Measurements from ENCODE around the gene GRID2.
"Not testable (repeated sequence)": the region's sequence is repeated elsewhere in the genome, so short reads cannot be mapped to it uniquely, and the experiment has no call there.

Gene GRID2

GRCh38 chr4:92444143-92444843 is 140.5 kb downstream of the GRID2 start:
- DNase-seq = not testable (repeated sequence)

DNA sequence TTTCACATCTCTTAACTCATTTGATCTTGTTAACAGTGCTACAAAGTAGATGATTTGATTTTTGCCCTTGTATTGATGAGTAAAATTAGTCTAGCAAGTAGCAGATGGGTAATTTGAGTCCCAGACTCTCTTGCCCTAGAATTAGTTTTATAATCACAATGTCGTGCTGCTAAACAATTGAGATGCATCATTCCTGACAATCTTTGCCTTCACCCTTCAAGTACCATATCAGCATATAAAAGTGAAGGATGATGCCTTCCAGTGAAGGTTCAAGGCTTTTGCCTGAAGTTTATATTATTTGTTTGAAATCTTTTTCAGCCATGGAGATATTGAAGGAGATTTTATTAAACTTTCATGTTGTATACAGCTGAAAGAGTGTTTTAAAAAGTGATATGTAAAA is 141.4 kb downstream of the GRID2 start:
- DNase-seq = no peak

- no peak for DNase-seq
These were observed 143.6 kb downstream of the GRID2 start for GRCh38 chr4:92447255-92447905.

GRCh38 chr4:92448176-92448575 is 144.4 kb downstream of the GRID2 start:
- DNase-seq = not testable (repeated sequence)

GRCh38 chr4:92450694-92451093 is 146.9 kb downstream of the GRID2 start:
- no peak for DNase-seq

- DNase-seq = no peak
These were observed 148.0 kb downstream of the GRID2 start for GRCh38 chr4:92451782-92452181.

- DNase-seq = not testable (repeated sequence)
These were observed 148.6 kb downstream of the GRID2 start for GRCh38 chr4:92452383-92452782.

- DNase-seq = no peak
These were observed 151.6 kb downstream of the GRID2 start for GRCh38 chr4:92455329-92455839.

DNA sequence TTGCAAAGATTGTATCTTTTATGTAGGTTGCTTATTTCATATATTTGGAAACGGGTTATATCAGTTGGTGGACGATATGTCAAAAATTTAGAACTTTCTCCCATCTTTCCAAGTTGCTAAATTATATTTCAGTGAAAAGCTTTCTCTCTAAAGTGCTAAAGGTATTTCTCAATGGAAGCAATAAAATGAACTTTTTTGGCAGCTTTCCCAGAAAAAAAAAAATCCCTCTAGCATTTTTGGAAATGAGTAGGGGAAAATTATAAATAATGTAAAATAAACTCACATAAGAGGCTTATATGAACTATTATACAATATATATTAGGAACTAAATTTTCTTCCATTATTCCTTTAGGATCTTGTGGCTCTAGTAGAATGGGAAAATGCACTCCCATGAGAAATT is 152.2 kb downstream of the GRID2 start:
- DNase-seq = no peak

DNA sequence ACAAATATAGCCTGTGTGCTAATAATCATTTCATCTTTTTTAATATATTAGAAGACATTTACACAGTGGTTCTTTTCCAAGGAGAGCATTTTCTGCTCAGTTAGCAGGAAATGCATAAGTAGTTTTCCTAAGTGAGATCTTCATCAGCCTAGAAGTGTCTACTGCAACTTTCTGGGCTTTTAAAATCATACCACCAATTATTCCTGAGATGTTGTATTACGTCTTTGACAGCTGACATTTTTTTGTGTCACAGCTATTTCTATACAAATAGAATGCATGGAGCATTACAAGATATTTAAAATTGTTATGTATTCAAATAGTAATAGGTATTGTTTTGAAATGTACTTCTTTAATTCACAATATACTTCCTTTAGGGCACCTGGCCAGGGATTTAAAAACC is 158.0 kb downstream of the GRID2 start:
- no peak for DNase-seq

DNA sequence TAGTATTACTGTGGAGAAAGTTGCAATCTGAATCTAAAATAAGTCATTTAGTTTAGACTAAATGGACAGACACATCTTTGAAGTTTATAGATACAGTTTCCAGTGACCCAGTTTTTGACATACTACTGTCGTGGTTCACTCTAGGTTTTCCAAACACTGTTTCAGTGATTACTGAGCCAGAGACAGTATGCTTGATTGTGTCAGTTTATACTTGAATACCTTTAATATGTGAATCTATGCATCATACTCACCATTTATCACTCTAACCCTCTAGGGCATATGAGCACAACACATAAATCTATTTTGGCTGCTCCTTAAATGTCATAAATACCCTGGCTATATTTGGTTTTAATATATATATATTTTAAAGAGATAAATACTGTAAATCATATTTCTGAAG is 173.5 kb downstream of the GRID2 start:
- DNase-seq = no peak

DNA sequence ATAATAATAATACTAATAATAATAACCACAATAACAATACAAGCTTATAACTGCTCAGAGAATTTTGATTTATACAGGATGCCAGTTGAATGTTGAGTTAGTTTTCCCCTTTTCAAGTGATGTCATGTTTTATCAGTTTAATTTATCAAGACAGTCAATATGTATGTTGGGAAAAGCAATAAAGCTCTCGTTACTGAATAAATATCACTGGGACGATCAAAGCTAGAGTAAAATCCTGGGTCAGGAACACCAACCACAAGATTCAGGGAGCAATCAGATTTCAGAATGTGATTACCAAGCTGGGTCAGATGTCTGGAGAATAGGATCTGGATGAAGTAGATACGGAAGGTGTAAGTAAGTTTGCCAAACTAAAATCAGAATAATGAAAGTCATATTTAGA is 179.6 kb downstream of the GRID2 start:
- DNase-seq = no peak

DNA sequence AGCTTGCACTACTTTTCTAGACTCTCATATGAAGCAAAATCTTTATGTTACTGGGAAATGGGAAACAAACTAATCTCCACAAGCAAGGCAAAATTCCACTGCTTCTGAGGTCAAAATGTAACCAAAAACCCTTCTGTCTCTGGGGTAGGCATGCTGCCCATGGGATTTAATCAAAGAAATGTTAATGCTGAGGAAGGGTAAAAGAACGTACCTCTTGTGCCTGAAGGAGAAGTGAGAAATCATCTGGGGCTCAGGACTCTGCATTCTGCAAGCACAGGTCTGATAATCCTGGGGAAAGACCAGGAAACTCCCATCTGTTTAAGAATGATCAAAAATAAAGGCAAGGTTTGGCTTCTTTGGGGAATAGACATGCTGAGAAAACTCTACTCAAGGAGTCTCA is 184.7 kb downstream of the GRID2 start:
- no peak for DNase-seq

- DNase-seq = no peak
These were observed 193.4 kb downstream of the GRID2 start for GRCh38 chr4:92497141-92497540.

DNA sequence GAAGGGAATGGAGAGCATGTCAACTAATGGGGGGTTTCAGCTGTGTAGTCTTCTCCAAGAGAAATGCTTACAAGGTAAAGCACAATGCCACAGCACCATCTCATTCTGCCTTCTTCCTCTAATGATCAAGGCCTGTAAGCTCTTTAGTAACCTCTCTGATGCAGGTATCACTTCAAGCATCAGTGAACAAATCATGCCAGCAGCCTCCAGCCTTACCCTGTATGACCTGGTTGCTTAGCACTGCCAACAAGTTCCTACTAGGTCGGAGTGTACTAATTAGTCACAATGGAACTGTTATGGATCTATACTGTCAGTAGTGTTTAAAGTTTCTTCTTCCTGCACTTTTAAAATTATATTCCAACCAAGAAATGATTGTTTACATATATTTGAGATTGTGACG is 197.7 kb downstream of the GRID2 start:
- no peak for DNase-seq

- DNase-seq = no peak
These were observed 203.2 kb downstream of the GRID2 start for GRCh38 chr4:92506933-92507332.

GRCh38 chr4:92514627-92515026 is 210.9 kb downstream of the GRID2 start:
- no peak for DNase-seq

- no peak for DNase-seq
These were observed 212.7 kb downstream of the GRID2 start for GRCh38 chr4:92516450-92516849.

DNA sequence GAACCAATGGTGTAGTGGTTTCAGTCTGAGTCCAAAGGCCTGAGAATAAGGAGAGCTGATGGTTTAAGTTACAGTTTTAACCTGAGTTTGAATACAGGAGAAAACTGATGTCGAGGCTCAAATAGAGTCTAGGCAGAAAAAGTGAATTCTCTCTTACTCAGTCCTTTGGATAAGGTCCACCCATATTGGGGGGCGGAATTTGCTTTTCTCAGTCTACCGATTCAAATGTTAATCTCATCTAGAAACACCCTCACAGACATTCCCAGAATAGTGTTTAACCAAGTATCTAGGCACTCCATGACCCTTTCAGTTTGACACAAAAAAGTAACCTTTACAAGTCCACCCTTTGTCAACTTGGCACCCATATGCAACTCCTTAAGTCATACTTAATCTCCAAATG is 216.0 kb downstream of the GRID2 start:
- DNase-seq = no peak

GRCh38 chr4:92520563-92520962 is 216.8 kb downstream of the GRID2 start:
- DNase-seq = no peak

DNA sequence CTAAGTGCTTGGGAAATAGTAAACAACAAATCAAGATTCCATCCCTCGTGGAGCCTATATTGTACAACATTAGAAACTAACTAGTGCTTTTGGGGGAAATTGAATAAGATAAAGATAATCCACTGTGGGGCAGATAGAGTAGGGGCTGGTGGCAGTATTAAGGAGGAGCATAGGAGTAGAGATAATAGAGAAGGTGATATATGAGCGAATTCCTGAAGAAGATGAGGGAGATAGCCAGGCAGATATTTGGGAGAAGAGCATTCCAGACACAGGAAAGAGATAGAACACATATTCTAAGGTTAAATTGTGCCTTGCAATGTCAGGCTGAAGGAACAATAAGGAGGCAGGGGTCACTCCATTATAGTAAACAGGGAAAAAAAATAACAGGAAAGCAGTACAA is 218.2 kb downstream of the GRID2 start:
- DNase-seq = no peak

DNA sequence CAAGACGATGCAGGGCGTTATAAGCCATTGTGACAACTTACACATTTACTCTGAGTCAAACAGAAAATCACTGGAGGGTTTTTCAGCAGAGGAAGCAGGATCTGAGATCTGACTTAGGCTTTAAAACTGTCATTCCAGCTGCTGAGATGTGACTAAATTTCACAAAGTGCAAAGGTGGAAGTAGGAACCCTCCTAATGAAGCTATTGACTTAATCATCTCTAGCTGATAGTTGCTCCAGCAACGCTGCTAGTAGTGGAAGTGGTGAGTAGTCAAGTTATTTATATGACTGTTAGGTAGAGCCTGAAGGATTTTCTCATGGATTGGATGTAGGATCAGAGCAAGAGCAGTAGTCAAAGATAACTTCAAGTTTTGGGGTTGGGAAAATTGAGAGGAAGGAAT is 218.6 kb downstream of the GRID2 start:
- DNase-seq = no peak

- DNase-seq = no peak
These were observed 220.4 kb downstream of the GRID2 start for GRCh38 chr4:92524131-92524530.

GRCh38 chr4:92528541-92528940 is 224.8 kb downstream of the GRID2 start:
- DNase-seq = no peak

DNA sequence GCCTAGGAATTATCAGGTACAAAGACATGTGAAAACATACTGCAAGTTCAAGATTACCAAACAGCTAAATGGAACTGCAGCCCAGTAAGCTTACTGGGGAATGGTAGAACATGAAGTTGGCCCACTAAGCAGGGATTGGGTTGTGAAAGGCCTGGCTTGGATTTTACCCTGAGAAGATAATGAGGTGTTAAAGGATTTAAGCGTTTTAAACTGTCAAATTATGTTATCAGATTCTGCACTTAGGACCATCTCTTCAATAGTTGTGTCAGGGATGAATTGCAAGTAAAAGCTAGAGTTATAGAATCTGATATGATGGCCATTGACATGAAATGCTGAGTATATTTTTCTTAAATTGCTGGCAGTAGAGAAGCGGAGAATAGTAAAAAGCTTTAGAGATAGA is 225.7 kb downstream of the GRID2 start:
- no peak for DNase-seq
